Measurements from ENCODE around the gene DYNLT5. TPM values are rescaled to one million over a fixed set of nuclear protein-coding genes. Genes with fewer than 3 reads are reported as not detected.

DYNLT5 gene
- total RNA-seq, 2 donors from 2014 or later: 1.2 TPM; not detected in 1

GRCh38 chr1:66729523-66729922, 22.7 kb upstream of the DYNLT5 start:
- Histone ChIP-seq H3K27ac (no peak overlapping the region), H3K4me1 (replicated peaks) (no peaks in the 10 kb centered on the region), H3K27me3 (replicated peaks; ENCODE audit: insufficient read depth) (no peaks in the 10 kb centered on the region), H3K36me3 (no peaks in the 10 kb centered on the region), H3K4me3 (no peak overlapping the region), H3K9me3 (no peaks in the 10 kb centered on the region)
- WGBS: 64% methylated on average over 3 of the region's 3 CpGs
- intact Hi-C loops (cut with DNase I): no loop called here
- no peak for DNase-seq (ENCODE audit: low spot score)
- TF ChIP-seq CTCF (IDR thresholded peaks at IDR 0.05): no peak

GRCh38 chr1:66730462-66730861, 21.8 kb upstream of the DYNLT5 start:
- TF ChIP-seq POLR2A (IDR thresholded peaks at IDR 0.05) (no peak), CTCF (IDR thresholded peaks at IDR 0.05) (no peak), POLR2AphosphoS5 (IDR thresholded peaks at IDR 0.05) (no peak)
- intact Hi-C loops (cut with DNase I): no loop called here
- Histone ChIP-seq H3K27ac (no peak overlapping the region), H3K27me3 (replicated peaks; ENCODE audit: insufficient read depth) (no peaks in the 10 kb centered on the region), H3K4me1 (replicated peaks) (no peaks in the 10 kb centered on the region), H3K9me3 (no peaks in the 10 kb centered on the region), H3K36me3 (no peaks in the 10 kb centered on the region), H3K4me3 (no peak overlapping the region)
- no peak for DNase-seq (ENCODE audit: low spot score)
- 60% methylated on average over 2 of the region's 2 CpGs for WGBS

GRCh38 chr1:66731170-66731865, 20.9 kb upstream of the DYNLT5 start:
- H3K4me3 ChIP-seq: no peak overlapping the region
- TF ChIP-seq POLR2A (IDR thresholded peaks at IDR 0.05): no peak
- TF ChIP-seq POLR2AphosphoS5 (IDR thresholded peaks at IDR 0.05): no peak
- no peak for TF ChIP-seq CTCF (IDR thresholded peaks at IDR 0.05)
- no peaks in the 10 kb centered on the region for H3K36me3 ChIP-seq
- 82% methylated on average over 4 of the region's 4 CpGs for WGBS
- no peaks in the 10 kb centered on the region for H3K9me3 ChIP-seq
- H3K27ac ChIP-seq: no peak overlapping the region
- H3K4me1 ChIP-seq (replicated peaks): no peaks in the 10 kb centered on the region
- DNase-seq (ENCODE audit: low spot score): no peak
- H3K27me3 ChIP-seq (replicated peaks; ENCODE audit: insufficient read depth): no peaks in the 10 kb centered on the region
- intact Hi-C loops (cut with DNase I): no loop called here

- intact Hi-C loops (cut with DNase I): no loop called here
- TF ChIP-seq CTCF (IDR thresholded peaks at IDR 0.05) (no peak), POLR2AphosphoS5 (IDR thresholded peaks at IDR 0.05) (no peak), POLR2A (IDR thresholded peaks at IDR 0.05) (no peak)
- Histone ChIP-seq H3K4me1 (replicated peaks) (no peaks in the 10 kb centered on the region), H3K27me3 (replicated peaks; ENCODE audit: insufficient read depth) (no peaks in the 10 kb centered on the region), H3K36me3 (no peaks in the 10 kb centered on the region), H3K27ac (no peak overlapping the region), H3K9me3 (no peaks in the 10 kb centered on the region), H3K4me3 (no peak overlapping the region)
- WGBS: 0% methylated on average over 1 of the region's 1 CpG
- DNase-seq (ENCODE audit: low spot score): no peak
Measured at GRCh38 chr1:66732407-66733166, 19.7 kb upstream of the DYNLT5 start.
